HG03565 (cell line): ENCODE data around the gene JAKMIP2.

Experiments used
- ATAC-seq: cut with Tn5 transposase; IDR thresholded peaks from one replicate; pipeline ENCODE4 v1.9.1; 2021; ENCODE audit warnings: mild to moderate bottlenecking, moderate library complexity; ENCODE audit not compliant: unreplicated experiment

The JAKMIP2 gene

GRCh38 chr5:147789820-147790219 is 7.3 kb upstream of the JAKMIP2 start:
- ATAC-seq, result no peak

GRCh38 chr5:147788023-147788422 is 5.5 kb upstream of the JAKMIP2 start:
- no peak for ATAC-seq

- ATAC-seq, result no peak
These were observed 3.6 kb upstream of the JAKMIP2 start for GRCh38 chr5:147786142-147786541.

- no peak for ATAC-seq
These were observed 1.8 kb upstream of the JAKMIP2 start for GRCh38 chr5:147784146-147784987.

- no peak for ATAC-seq
These were observed 1.5 kb downstream of the JAKMIP2 start for GRCh38 chr5:147780924-147781573.

GRCh38 chr5:147779694-147780093 is 2.8 kb downstream of the JAKMIP2 start:
- no peak for ATAC-seq

- ATAC-seq, result no peak
These were observed 5.5 kb downstream of the JAKMIP2 start for GRCh38 chr5:147776989-147777388.

GRCh38 chr5:147773587-147773986 is 8.9 kb downstream of the JAKMIP2 start:
- ATAC-seq, result no peak

- no peak for ATAC-seq
These were observed 9.4 kb downstream of the JAKMIP2 start for GRCh38 chr5:147773139-147773538.

GRCh38 chr5:147767048-147767447 is 15.5 kb downstream of the JAKMIP2 start:
- ATAC-seq, result no peak

GRCh38 chr5:147763791-147764525 is 18.6 kb downstream of the JAKMIP2 start:
- no peak for ATAC-seq

- no peak for ATAC-seq
These were observed 22.2 kb downstream of the JAKMIP2 start for GRCh38 chr5:147760086-147760875.

GRCh38 chr5:147759441-147759840 is 23.1 kb downstream of the JAKMIP2 start:
- no peak for ATAC-seq

- ATAC-seq, result no peak
These were observed 26.0 kb downstream of the JAKMIP2 start for GRCh38 chr5:147756566-147756965.

GRCh38 chr5:147754372-147755122 is 28.0 kb downstream of the JAKMIP2 start:
- ATAC-seq, result no peak

- ATAC-seq, result no peak
These were observed 28.8 kb downstream of the JAKMIP2 start for GRCh38 chr5:147753765-147754164.

GRCh38 chr5:147752666-147753290 is 29.8 kb downstream of the JAKMIP2 start:
- ATAC-seq, result no peak

- no peak for ATAC-seq
These were observed 30.5 kb downstream of the JAKMIP2 start for GRCh38 chr5:147752033-147752432.

GRCh38 chr5:147751156-147751830 is 31.2 kb downstream of the JAKMIP2 start:
- ATAC-seq, result no peak
